ENCODE data around the gene TRAPPC8.

GRCh38 chr18:31857526-31858106 is 85.3 kb downstream of the TRAPPC8 start:
- TF ChIP-seq, protein P1, sequence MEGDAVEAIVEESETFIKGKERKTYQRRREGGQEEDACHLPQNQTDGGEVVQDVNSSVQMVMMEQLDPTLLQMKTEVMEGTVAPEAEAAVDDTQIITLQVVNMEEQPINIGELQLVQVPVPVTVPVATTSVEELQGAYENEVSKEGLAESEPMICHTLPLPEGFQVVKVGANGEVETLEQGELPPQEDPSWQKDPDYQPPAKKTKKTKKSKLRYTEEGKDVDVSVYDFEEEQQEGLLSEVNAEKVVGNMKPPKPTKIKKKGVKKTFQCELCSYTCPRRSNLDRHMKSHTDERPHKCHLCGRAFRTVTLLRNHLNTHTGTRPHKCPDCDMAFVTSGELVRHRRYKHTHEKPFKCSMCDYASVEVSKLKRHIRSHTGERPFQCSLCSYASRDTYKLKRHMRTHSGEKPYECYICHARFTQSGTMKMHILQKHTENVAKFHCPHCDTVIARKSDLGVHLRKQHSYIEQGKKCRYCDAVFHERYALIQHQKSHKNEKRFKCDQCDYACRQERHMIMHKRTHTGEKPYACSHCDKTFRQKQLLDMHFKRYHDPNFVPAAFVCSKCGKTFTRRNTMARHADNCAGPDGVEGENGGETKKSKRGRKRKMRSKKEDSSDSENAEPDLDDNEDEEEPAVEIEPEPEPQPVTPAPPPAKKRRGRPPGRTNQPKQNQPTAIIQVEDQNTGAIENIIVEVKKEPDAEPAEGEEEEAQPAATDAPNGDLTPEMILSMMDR (IDR thresholded peaks at IDR 0.05; ENCODE audit: borderline replicate concordance, extremely low read depth, low read length, poor library complexity, severe bottlenecking): no peak
- no peak for TF ChIP-seq EZH2 (IDR thresholded peaks at IDR 0.05; ENCODE audit: borderline replicate concordance, low read depth, low read length, severe bottlenecking)

Measured in DND-41 (cell line).